NCI-H82 (cell line): ENCODE measurements around the gene PATL1.
A peak's percentile ranks its signal among the peaks of the same experiment; 100 is the strongest.
"Not testable (repeated sequence)": the region's sequence is repeated elsewhere in the genome, so short reads cannot be mapped to it uniquely, and the experiment has no call there.

ENCODE experiments used
- DNase-seq: peaks from one replicate; lab custom pipeline; 2025; lab: John Stamatoyannopoulos, UW

The PATL1 gene

DNA sequence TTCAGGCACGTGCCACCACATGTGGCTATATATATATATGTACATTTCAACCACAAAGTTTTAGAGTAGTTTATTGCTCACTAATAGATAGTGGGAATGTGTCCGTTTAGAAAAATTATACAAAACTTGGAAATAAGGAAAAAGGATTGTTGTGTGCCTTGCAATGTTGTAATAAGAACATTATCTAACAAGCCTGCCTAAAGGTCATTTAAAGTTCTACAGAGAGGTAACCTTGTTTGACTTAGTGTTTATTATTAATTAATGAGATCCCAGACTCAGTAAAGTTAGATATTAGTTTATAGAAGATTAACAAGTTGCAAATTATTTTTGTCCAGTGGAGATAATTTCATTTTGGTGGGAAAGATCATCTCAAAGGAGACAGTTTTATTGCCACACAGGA, 5.5 kb upstream of the PATL1 start:
- DNase-seq = no peak

DNA sequence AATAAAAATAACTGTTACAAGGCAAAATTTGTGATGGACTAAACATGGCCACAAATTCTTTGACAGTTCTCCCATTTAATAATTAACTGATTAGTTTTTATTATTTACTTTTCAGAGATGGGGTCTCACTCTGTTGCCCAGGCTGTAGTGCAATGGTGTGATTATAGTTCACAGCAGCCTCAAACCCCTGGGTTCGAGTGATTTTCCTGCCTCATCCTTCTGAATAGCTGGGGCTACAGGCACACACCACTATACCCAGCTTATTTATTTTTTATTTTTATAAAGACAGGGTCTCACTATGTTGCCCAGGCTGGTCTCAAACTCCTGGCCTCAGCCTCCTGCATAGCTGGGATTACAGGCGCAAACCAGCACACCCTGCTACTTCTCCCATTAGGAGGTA, 4.5 kb upstream of the PATL1 start:
- no peak for DNase-seq

- no peak for DNase-seq
Observed at GRCh38 chr11:59671471-59671870, 2.6 kb upstream of the PATL1 start.

DNA sequence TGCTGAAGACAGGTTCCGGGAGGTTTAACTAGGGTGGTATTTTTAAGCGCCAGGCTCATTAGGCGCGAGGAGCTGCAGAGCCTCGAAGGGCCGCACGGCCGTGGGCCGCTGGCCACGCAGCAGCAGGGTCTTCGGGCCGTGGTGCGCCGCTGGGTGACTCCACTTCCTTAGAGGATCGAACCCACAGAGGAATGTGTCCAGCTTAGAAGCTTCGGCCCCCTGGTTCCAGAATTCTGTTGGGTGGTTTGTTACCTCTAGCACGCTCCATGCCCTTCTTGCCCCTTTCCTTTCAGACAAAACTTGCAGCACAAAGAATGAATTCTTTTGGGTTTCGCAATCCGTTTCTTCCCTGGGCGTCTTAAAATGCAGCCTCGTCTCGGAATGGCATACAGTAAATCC, 773 bp upstream of the PATL1 start:
- no peak for DNase-seq

GRCh38 chr11:59668188-59668949, 468 bp downstream of the PATL1 start:
- DNase-seq = peak; percentile 63

GRCh38 chr11:59667812-59668187, 1.0 kb downstream of the PATL1 start:
- DNase-seq = no peak

DNA sequence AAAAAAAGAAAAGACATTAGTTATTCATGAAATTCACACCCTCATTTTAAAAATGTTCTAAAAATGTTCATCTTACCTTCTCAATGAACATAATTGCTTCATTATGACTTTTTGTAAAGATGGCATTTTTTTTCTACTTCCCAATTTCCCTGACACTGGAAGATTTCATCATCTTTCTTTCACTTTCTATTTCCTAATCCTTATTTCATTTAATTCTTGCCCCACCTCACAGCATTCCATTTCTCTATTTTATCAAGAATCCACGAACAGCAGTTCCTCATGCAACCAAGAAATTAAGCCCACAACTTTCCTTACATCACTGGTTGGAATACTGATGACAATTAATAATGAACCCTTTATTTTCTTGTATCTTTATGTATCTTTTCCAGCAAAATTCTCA, 1.9 kb downstream of the PATL1 start:
- no peak for DNase-seq

- DNase-seq = no peak
Observed at GRCh38 chr11:59660621-59661020, 8.2 kb downstream of the PATL1 start.

GRCh38 chr11:59659981-59660380, 8.9 kb downstream of the PATL1 start:
- DNase-seq = no peak

- no peak for DNase-seq
Observed at GRCh38 chr11:59658036-59658435, 10.8 kb downstream of the PATL1 start.

DNA sequence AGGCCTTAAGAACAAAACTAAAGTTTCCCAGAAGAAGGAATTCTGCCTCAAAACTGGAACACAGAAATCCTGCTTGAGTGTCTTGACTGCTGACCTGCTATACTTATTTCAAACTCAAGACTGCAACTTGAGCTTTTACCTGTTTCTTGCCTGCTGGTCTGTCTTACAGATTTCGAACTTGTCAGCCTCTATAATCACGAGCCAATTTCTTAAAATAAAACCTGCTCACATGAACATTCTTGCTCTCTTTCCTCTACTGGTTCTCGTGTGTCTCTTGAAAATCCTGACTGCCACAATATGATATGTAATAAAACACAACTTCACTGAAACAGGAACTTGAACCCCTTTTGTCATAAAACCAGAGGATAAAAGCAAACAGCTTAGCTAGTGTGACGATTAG, 13.9 kb downstream of the PATL1 start:
- DNase-seq = no peak

DNA sequence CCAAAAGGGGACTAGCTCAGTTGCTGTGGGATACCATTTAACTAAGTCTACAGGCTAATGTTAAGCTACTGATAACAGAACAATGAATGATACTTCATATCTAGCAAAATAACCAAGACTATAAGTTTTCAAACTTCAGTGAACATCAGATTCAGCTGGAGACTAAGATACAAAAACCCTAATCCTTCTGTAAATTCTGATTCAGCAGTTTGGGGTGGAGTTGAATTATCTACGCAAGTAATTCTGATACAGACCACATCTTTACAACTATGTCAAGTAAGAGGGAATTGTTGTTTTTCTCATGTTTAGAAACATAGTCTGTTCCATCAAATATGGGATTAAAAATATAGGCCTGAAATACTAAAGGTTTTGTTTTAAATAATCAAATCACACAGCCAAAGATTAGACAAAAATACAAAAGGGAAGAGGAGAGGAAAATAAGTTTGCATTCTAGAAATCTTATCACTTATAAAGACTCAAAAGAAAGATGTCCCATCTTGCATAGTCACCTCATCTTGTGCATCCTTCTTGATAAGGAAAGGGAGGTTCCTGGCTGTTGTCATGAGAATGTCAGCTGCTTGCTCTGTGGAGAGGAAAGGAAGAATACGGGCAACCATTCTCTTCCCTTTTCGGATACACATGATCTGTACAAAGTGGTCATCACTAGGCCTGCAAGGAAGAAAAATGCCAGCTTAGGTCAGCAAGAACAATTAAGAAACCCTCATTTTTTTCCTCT, 21.4 kb downstream of the PATL1 start:
- DNase-seq = no peak

DNA sequence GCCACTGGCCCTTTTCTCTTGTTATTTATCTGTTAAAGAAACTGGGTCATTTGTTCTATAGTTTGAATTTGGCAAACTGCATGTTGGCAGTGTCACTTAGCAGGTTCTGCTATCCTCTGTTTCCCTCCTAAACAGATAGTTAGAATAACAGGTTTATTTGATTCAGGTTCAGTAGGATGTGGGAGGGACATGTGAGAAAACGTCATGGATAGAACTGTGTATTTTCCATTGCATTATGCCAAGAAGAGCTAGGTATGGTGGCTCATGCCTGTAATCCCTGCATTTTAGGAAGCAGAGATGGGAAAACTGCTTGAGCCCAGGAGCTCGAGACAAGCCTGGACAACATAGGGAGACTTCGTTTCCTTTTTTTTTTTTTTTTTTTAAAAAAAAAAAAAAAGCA, 24.3 kb downstream of the PATL1 start:
- no peak for DNase-seq

- no peak for DNase-seq
Observed at GRCh38 chr11:59643390-59643789, 25.4 kb downstream of the PATL1 start.

- DNase-seq = no peak
Observed at GRCh38 chr11:59641156-59641555, 27.7 kb downstream of the PATL1 start.

GRCh38 chr11:59630493-59630892, 38.3 kb downstream of the PATL1 start:
- no peak for DNase-seq

- no peak for DNase-seq
Observed at GRCh38 chr11:59629996-59630395, 38.8 kb downstream of the PATL1 start.

DNA sequence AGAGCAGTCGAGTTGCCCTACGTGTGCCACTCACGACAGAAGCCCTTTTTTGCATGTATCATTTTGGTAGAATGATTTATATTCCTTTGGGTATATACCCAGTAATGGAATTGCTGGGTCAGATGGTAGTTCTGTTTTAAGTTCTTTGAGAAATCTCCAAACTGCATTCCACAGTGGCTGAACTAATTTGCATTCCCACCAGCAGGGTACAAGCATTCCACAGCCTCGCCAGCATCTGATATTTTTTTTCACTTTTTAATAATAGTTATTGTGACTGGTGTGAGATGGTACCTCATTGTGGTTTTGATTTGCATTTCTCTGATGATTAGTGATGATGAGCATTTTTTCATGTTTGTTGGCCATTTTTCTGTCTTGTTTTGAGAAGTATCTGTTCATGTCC, 41.9 kb downstream of the PATL1 start:
- not testable (repeated sequence) for DNase-seq

GRCh38 chr11:59625703-59626102, 43.1 kb downstream of the PATL1 start:
- no peak for DNase-seq

DNA sequence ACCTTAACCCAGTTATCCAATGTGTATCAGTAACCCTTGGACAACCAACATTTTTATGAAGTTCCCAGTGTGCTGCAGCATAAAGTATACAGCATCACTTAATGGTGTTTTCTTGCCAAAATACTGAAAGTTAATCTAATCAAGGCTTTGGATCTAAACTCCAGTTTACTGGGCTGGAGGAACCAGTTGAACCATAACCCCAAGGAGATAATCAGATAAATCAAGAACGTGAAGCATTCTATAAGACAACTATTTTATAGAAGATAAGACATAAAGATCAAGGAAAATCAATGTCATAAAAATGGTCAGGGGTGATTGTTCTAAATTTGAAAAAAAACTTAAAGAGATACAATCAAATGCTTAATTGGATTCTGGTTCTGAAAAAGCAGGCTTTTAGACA, 51.0 kb downstream of the PATL1 start:
- no peak for DNase-seq

DNA sequence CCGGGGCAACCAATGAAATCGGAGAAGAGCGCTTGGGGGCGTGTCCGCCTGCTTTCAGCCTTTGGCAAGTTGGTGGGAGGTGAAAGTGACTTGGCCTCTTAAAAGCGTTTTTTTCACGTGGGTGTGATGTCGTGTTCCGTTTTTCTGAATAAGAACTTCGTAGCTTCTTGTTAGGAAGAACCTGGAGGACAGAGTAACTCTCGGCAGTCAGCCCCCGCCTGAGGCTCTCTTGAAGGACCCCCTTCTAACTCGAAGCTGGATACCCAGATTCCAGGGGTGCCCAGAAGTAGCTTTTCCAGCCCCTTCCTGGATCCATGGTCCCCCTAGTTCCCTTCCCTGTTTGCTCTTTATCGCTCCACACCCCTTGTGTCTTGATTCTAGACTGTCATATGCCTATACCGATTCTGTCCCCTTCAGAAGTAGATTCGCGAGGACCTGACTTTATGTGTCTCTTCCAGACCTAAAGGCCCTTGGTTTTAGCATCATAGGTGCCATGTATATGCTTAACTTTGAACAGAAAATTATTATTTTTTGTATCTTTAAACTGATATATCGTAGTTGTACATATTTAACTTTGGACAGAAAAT, 52.3 kb downstream of the PATL1 start:
- no peak for DNase-seq

DNA sequence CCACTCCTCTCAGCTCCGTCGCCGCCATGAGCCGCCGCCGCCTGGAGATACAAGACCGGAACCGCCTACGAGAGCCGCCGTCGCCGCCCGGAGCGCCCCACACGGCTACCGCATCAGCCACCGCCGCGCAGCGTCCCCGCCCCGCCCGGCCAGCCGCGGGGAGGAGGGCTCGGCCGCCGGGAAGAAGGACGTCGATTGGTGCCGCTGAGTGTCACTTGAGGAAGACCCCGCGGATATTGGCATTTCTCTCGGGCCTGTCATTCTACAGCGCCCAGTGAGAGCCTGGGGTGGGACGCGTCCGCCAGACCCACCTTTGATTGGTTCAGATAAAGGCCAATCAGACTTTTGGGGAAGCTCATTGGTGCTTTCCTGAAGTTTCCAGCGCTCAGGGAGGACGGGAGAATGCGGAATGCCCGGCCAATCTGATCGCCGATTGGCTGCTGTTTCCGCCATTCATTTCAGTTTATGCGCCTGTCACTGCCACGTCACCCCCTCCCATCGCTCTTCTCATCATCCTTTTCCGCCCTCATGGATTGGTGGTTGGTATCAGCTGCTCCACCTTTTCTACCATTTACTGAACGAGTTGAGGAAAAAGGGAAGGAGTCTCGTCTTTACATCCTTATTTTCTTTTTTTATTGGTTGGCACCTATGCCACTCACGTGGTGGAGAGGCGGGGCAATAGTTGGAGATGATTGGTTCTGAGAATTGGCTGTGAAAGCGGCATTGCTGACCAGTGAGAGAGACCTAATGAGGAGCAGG, 53.0 kb downstream of the PATL1 start, which contains the start of gene OSBP:
Gene OSBP (minus strand): TSS at position 138 of the 759 bp plus-strand sequence. CDS start 110 bp downstream, at position 28.
- peak; percentile 99 for DNase-seq
